NK-92 treated with Interleukin-12 subunit alpha and Interleukin-12 subunit beta, amount 100 ng/mL, for 24 hours (cell line): Measurements from ENCODE around the gene HSD11B1L.

Experiments
- DNase-seq: peaks from one replicate; lab custom pipeline; 2025; lab: John Stamatoyannopoulos, UW

Gene HSD11B1L, protein sequence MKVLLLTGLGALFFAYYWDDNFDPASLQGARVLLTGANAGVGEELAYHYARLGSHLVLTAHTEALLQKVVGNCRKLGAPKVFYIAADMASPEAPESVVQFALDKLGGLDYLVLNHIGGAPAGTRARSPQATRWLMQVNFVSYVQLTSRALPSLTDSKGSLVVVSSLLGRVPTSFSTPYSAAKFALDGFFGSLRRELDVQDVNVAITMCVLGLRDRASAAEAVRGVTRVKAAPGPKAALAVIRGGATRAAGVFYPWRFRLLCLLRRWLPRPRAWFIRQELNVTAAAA

DNA sequence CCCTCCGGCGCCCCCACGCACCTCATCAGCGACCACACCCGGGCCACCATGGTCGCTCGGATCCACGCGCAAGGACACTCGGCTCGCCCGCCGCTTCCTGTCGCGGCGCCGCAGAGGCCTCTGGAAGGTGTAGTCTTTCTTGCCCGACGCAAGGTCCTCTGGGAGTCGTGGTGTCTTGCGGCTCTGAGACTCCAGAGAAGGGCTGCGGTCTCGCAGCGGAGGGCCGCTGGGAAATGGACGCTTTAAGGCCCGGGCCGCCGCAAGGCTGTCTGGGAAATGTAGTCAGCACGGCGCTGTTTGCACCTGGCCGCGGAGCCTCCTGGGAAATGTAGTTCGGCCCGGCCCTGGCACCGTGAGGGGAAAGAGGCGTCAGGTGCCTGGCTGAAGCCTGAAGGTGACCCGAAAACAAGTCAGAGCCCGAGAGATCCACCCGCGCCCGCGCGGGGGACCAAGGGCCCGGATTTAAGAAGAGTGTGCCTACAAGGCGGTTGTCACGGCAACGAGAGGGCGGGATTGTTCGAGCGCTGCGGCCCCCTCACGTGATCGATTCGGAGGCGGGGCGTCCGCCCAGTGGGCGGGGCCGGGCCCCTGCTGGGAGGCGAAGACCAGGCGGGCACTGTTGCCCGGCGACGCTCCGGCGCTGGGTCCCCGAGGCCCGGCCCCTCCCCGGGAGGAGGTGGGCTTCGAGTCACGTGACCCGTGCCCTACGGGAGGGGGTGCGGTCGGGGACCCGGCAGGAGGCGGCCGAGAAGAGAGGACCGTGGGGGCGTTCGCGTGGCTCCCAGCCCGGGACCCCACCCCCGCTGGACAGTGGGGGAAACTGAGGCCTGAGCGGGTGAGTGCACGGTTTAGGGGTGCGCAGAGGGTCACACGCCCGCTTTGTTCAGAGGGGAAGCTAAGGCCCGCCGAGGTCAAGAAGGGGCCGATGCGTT, at the start of gene HSD11B1L, which contains the start of gene MICOS13:
TSS of gene HSD11B1L (plus strand) at position 591 of the 932 bp plus-strand sequence. CDS start 3,806 bp downstream, outside the sequence.
TSS of gene MICOS13 (minus strand) at position 80 of the 932 bp plus-strand sequence. CDS start at position 50, 30 bp downstream.
- peak; percentile 96 for DNase-seq

DNA sequence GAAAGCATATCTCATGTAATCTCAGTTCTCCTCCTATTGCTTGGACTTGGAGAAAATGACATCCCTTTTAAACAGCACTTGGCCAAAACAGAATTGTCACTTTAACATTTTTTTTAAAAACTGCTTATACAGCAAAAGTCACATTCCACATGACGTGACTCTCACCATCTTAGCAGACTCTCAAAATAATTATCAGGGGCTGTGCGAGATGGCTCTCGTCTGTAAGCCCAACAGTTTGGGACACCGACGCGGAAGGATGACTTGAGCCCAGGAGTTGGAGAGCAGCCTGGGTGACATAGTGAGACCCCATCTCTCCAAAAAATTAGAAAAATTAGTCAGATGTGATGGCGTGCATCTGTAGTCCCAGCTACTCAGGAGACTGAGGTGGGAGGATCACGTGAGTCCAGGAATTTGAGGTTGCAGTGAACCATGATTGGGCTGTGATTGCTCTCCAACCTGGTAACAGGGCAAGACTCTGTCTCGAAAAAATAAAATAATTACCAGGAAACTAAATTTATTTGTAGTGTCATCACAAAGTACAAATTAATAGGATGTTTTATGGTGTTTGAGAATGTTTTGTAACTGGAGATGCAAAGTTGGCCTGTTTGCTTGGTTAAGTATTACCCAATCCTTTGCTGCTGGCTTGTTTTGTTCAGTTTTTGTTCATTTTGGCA, 49.1 kb upstream of the HSD11B1L start:
- DNase-seq = no peak

DNA sequence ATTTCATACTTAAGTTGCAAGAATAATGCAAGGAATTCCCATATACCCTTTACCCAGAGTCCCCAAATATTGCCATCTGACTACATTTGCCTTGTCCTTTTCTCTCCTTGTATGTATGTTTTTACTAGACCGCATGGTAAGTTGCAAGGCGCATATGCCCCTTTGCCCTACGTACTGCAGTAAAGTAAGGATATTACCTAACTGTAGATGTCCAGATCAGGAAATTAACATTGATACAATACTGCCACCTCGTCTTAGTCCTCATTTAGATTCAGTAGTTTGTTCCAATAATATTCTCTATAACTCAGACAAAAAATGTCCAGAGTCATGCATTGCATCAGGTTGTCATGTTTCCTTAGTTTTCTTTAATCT, 48.6 kb upstream of the HSD11B1L start:
- no peak for DNase-seq

DNA sequence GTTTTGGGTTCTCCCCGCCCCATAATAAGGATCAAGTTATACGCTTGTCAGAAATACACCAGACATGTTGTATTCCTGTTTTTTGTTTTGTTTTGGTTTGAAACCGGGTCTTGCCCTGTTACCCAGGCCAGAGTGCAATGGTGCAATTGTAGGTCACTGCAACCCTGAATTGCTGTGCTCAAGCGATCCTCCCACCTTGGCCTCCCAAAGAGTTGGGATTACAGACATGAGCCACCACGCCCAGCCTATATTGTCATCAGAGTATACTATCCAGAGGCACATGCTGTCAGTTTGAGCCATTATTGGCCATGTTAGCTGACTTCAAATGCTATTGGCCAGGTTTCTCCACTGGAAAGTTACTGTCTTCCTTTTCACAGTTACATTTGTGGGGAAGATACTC, 48.2 kb upstream of the HSD11B1L start:
- DNase-seq = no peak

DNA sequence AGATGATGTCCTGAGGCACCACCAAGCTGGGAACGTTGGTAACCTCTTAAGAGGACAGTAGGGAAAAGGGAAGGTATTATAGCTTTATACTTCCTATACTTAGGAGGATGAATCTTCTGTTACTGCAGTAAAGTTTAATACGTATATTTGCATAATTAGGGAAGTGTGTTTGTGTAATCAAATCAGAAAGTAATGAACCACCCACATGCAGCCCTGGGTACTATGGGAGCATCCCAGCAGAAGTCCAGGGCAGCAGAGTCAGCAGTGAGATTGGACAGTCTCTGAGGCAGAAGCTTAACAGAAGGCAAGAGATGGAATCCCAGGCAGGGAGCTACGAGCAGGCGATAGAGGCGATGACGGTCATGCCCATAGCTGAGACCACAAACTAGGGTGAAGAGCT, 45.4 kb upstream of the HSD11B1L start:
- no peak for DNase-seq

DNA sequence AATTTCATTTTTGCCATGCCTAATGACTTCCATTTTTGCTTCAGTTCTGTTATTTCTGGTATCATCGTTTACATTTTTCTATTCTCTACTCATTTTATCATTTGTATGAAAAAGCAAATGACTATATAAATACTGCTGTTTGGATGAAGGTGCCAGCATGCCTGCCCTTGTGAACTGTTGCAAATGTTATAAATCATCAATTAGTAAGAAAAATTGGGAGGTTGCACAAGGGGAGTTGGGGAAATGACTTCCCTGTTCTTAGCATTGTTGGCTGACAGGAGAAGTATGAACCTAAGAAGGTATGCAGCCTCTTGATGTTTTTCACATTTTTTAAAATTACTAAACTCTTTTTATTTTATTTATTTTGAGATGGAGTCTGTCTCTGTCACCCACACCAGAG, 42.9 kb upstream of the HSD11B1L start:
- no peak for DNase-seq

DNA sequence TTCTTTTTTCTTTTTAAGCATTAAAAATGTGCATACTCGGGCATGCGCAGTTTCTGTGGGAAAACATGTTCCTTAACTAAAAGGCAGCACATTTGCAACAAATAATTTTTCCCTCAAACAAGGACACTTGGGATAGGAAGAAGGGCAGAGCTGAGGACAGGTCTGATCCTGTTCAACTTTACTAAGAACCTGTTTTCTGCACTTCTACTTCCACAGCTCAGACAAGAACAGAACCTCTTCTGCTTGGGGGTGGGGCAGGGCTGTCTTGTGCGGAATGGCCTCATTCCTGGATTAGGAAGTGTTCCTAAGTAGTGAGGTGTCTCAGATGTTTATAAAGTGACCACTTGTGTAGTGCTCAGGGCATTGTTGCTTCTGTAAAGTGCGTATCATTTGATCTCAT, 39.7 kb upstream of the HSD11B1L start:
- DNase-seq = no peak

DNA sequence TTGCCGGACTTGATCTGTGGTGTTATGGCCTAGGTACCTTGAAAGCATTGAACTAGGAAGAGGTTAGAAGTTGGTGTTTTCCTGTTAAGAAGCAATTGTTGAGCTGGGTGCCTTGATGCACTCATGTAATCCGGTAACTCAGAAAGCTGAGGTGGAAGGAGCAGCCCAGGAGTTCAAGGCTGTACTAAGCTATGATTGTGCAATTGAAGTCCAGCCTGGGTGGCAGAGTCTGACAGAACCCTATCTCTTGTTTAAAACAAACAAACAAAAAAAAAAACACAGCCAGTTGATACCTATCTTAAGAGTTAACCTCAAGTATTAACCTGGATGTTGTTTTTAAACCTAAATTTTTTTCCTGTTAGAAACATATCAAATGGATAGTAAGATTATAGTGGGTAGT, 38.6 kb upstream of the HSD11B1L start:
- DNase-seq = no peak

DNA sequence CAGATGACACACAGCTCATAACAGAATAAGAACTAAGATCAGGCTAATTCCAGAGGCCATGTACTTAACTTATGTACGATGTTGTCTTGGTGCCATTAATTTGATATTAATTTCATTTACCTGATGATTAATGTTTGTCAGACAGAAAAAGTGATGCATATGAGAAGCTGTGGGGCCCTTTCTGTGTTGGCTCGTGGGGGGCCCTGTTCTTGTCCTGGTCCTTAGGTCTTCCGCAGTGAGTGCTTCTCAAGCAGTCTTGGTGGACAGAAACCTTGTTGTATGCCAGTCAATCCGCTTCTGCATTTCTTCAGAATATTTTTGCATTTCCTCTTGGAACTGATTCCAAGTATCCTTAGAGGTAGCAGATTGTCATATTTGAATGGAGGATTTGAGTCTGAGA, 37.8 kb upstream of the HSD11B1L start:
- no peak for DNase-seq

DNA sequence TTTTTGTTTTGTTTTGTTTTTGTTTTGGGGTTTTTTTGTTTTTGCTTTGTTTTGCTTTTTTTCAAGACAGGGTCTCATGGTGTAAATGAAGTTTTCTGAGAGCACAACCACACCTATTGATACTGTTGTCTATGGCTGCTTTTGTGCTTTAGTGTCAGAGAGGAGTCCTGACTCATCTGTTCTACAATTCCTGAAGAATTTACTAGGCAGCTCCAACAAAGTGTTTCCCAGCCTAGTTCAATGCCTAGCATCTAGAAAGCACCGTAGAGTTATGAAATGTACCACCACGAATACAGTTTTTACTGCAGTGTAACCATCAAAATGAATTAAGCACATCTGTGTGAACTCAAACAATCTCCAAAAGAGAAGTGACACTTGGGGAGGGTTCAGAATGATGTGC, 36.8 kb upstream of the HSD11B1L start:
- DNase-seq = no peak

DNA sequence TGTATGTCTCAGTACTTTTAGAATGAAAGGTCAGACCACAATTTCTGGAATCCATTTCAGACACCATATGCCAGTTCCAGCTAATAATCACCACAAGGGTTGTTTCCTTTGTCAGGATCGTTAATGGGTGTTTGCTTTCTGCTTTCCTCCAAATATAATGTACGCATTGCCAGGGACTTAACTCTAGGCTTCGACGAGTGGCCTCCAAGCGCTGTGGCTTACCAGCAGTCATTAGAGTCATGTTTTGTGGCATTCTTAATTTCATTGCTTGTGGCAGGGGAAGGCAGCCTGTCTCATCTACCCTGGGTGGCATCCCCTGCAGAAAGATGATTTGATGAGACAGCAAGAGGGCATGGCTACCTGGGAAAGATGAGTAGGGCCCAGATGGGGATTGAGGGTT, 35.4 kb upstream of the HSD11B1L start:
- no peak for DNase-seq

DNA sequence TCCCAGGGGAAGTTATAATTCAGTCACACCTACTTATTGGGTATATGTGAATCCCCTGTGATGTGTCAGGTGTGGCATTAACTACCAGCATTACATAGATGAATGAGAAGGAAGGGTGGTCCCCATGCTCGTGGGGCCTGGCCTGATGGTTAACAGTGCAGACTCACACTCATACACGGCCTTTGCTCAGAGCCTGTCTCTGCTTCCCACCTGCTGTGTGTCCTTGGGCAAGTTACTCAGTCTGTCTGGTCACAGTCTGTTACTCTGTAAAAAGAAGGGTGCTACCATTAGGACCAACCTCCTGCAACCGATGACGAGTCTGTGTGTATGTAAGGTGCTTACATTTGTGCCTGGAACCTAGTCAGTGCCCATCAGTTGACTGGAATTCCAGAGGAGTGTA, 34.1 kb upstream of the HSD11B1L start:
- no peak for DNase-seq

DNA sequence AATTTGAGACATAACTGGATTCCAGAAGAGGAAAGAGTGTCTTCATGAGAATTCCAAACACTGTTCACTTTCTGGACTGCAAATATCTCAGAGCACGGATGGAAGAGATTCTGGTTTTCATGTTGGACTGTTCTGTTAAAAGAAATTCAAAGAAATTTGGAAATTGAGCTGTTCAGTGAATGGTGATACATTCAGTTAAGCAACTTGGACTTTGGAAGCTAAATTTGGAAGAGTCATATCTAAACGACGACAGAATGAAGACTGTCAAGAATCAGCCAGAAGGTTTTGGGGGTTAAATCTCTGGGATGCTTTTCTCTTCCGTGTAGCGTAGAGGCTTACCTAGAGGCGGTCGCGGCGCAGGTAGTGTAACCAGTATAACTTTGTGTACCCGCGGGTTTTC, 32.4 kb upstream of the HSD11B1L start:
- no peak for DNase-seq

DNA sequence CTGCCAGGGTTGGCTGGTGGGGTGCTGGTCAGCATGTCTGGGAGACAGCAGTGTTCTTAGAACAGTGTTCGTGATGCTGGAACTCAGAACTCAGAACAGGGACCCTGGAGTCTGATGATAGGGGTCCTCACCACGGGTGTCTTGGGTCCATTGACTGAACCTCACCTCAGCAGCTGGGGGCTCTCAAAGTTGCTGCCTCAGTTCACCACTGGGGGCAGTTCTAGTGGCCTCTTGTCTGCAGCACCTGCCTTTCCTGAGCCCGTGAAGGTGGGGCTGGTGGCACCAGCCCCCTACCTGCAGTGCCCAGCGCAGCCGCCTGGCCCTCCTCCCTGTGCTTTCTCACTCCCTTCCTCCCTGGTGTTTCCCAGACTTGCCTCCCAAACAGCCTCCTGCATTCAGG, 29.5 kb upstream of the HSD11B1L start:
- DNase-seq = no peak

DNA sequence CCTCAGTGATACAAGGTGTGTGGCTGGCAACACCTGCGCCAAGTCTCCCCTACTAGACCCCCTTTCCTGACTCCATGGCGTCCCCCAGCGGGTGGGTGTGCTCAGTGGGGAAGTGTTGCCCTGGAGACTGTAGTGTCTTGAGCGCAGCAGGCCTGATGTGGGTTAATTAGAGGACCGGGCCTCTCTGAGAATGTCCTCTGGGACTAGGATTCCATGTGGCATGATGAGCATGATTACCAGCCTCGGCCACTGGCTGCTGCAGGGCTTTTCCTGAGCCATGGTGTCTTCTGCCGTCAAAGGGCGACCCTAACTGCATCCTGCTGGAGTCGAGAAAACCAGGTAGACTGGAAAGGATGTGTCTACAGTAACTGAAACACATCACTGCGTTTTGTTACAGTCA, 28.6 kb upstream of the HSD11B1L start:
- DNase-seq = no peak

DNA sequence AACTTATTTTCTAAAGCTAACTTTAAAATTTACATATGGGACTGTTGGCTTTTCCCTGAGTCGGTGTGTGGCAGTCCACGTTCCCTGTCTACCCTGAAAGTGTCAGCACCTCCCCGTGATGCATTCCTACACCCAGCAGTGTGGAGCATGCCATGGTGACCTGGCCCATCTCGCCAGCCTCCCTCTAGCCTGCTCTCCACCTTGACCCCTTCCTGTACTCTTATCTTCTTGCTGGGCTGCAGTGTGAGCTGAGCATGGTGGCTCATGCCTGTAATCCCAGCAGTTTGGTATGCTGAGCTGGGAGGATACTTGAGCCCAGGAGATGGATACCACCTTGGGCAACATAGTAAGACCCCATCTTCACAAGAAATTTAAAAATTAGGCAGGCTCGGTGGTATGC, 25.9 kb upstream of the HSD11B1L start:
- DNase-seq = no peak

DNA sequence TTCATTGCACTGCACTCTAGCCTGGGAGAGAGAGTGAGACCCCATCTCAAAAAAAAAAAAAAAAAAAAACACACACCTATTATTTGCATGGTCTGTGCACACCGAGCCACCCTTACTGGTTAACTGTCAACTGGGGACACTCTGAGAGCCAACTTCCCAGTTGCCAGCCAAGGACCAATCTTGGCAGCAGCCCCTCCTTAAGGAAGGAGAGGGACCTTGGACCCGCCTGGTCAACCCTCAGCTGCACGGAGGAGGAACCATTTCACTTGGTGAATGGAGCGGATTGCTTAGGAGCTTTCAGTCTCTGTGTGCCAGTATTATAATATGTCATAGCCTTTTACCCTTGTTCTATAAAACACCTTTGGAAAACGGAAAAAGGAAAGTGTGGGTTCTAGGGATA, 25.4 kb upstream of the HSD11B1L start:
- DNase-seq = no peak

DNA sequence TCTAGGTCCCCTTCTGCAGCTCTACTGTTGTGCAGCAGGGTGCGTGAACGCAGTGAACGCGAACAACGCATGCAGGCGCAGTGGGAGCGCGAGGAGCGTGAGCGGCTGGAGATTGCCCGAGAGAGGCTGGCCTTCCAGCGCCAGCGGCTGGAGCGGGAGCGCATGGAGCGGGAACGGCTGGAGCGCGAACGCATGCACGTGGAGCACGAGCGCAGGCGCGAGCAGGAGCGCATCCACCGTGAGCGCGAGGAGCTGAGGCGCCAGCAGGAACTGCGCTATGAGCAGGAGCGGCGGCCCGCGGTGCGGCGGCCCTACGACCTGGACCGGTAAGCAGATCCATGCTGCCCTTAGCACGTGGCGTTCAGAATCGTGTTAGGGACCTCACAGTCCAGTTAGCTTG, 19.3 kb upstream of the HSD11B1L start:
- no peak for DNase-seq

DNA sequence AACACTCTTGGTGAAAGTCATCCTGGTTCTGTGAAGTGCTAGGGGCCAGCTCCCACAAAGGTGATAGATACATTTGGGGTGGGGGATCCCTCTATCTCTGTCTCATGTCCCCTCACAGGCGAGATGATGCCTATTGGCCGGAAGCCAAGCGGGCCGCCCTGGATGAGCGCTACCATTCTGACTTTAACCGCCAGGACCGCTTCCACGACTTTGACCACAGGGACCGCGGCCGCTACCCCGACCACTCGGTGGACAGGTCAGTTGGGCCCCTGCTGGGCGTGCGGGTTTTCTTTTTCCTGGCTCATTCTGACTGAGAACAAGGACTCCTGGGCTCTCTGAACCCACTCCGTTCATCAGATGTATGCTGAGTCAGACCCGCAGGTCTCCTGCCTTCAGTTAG, 16.9 kb upstream of the HSD11B1L start:
- no peak for DNase-seq

DNA sequence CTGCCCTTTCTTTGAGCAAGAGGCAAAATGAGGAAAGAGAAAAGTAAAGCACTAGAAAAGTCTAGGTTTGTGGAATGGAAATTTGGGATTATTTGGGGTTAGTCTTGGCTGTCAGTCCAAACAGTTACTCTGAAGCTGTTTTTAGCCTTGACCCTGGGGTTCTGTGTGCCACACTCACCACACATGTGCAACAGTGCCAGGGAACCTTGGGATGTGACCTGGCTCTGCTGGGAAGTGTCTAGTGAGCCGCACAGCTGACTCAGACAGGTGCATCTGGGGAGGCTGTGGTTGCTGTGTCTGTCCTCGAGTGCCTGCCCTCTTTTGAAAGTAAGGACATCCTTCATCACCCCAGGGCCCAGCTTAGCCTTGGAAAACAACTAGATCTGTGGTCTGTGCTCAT, 16.3 kb upstream of the HSD11B1L start:
- DNase-seq = no peak

DNA sequence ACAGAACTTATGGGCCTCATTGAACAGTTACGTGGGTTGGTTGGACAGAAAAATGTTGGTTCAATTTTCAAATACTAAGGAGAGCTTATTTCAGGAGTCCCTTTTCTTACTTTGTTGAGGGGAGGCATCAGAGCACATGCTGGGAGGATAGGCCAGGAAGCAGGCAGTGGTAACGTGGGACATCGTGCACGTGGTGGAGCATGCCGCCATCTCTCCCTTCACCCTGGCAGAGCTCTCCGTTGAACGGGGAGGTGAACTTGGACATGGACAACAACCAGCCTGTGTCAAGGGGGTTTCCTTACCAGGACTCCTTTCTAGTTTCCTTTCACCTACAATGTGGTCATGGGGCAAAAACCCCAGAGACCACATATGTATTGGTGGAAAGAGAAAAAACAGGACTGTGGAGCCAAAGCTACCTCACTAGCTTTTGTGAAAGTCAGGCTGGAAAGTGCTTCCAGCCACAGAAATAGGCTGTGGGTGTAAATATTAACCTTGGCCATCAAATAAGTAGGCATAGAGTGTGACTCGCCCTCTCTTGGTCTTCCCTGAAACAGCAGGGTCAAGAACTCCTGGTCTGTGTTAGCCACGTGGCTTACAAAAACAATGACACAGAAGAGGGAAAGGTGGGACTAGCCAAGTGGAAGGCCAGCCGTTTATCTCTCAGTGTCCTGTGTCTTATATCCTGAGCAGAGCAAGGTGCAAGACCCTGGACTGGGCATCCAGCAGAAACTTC, 14.9 kb upstream of the HSD11B1L start:
- no peak for DNase-seq
